ENCODE results near the gene TCEA3. TPM values are rescaled to one million over a fixed set of nuclear protein-coding genes. Genes with fewer than 3 reads are reported as not detected.

The TCEA3 gene
- total and polyA plus RNA-seq, 2 of the 4 experiments (the other 2 are of a cell fraction): 3.0 to 6.3 TPM

DNA sequence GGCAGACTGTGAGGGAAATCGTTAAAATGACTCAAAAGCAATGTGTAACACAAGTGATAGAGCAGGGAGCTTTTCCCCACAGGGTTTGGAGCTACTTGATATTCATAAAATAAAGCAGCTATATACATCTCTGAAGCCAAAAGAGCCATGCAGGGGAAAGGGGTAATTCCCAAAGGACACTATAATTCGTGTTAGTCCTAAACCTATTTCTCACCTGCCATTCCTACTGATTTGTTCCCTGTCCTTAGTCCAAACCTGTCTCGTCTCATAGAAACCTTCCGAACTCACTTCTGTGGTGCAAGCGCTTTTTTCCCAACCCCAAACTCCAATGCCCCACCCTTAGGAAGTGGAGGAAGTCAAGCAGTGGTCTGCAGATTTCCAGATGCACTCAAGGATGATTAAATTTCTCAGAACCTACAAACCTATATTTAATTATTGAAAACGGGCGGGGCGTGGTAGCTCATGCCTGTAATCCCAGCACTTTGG is 79.5 kb downstream of the TCEA3 start:
- peak overlapping the region; percentile 82 to 96 for H4K8ac ChIP-seq (ENCODE audit: low read depth in 2 of 2, low read length in 2 of 2)
- dilution Hi-C loops (cut with HindIII; ENCODE audit: low sequenced_read_pairs, unreplicated experiment) (no loop called here), intact Hi-C loops (cut with micrococcal nuclease) (loop anchor here (1.0 to 5.0 kb wide), 4 partner anchors 23 to 187 kb away; partner anchors contain the start of genes ASAP3 and E2F2), in situ Hi-C loops (cut with MboI; ENCODE audit: low sequenced_read_pairs) (no loop called here)
- ChIA-PET CTCF (interaction anchor here (0.9 to 1.6 kb wide), 2 partner anchors 9 to 59 kb away, joined by 6 read pairs; no protein-coding TSS in a partner anchor), POLR2A (ENCODE audit: unreplicated experiment) (no interaction called here)
- H3K4ac ChIP-seq (ENCODE audit: low read depth, low read length): peak overlapping the region; percentile 95
- no peaks in the 10 kb centered on the region for H3K27me3 ChIP-seq (ENCODE audit: control insufficient read depth, insufficient read depth, low read length)
- peak overlapping the region; percentile 20 for H2AK9ac ChIP-seq (replicated peaks; ENCODE audit: low read depth, low read length, poor library complexity)
- no peak for ATAC-seq (ENCODE audit: low read depth)
- H3K4me3 ChIP-seq (ENCODE audit: insufficient read depth, low read depth, low read length): peak overlapping the region; percentile 54
- TF ChIP-seq SMC3 (IDR thresholded peaks at IDR 0.05; ENCODE audit: low read depth, low read length): no peak
- TF ChIP-seq CTCF (conservative IDR thresholded peaks at IDR 0.05; ENCODE audit: low read depth, low read length): no peak
- TF ChIP-seq RCOR1 (IDR thresholded peaks at IDR 0.05; ENCODE audit: insufficient replicate concordance, low read length): no peak
- TF ChIP-seq, protein P1, sequence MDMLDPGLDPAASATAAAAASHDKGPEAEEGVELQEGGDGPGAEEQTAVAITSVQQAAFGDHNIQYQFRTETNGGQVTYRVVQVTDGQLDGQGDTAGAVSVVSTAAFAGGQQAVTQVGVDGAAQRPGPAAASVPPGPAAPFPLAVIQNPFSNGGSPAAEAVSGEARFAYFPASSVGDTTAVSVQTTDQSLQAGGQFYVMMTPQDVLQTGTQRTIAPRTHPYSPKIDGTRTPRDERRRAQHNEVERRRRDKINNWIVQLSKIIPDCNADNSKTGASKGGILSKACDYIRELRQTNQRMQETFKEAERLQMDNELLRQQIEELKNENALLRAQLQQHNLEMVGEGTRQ (IDR thresholded peaks at IDR 0.05; ENCODE audit: low read depth, low read length): no peak
- TF ChIP-seq NFE2L2 (IDR thresholded peaks at IDR 0.05; ENCODE audit: low read depth, low read length): no peak
- TF ChIP-seq MAFK (IDR thresholded peaks at IDR 0.05; ENCODE audit: low read depth, low read length): no peak
- no peak for TF ChIP-seq BHLHE40 (IDR thresholded peaks at IDR 0.05; ENCODE audit: low read depth, low read length)
- TF ChIP-seq RAD21 (IDR thresholded peaks at IDR 0.05; ENCODE audit: low read length): no peak
- no peak for TF ChIP-seq MXI1 (IDR thresholded peaks at IDR 0.05; ENCODE audit: borderline replicate concordance, low read depth, low read length)
- no peak for TF ChIP-seq MAZ (IDR thresholded peaks at IDR 0.05; ENCODE audit: borderline replicate concordance, low read depth, low read length)
- TF ChIP-seq CHD1 (IDR thresholded peaks at IDR 0.05; ENCODE audit: low read depth, low read length): no peak
- no peak for TF ChIP-seq POLR2A (IDR thresholded peaks at IDR 0.05; ENCODE audit: low read depth, low read length)
- TF ChIP-seq, protein P2, sequence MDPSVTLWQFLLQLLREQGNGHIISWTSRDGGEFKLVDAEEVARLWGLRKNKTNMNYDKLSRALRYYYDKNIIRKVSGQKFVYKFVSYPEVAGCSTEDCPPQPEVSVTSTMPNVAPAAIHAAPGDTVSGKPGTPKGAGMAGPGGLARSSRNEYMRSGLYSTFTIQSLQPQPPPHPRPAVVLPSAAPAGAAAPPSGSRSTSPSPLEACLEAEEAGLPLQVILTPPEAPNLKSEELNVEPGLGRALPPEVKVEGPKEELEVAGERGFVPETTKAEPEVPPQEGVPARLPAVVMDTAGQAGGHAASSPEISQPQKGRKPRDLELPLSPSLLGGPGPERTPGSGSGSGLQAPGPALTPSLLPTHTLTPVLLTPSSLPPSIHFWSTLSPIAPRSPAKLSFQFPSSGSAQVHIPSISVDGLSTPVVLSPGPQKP (IDR thresholded peaks at IDR 0.05; ENCODE audit: borderline replicate concordance, low read depth, low read length): no peak
- no peak for TF ChIP-seq CEBPB (IDR thresholded peaks at IDR 0.05; ENCODE audit: low read depth, low read length)
- no peak for TF ChIP-seq FOS (IDR thresholded peaks at IDR 0.05; ENCODE audit: low read depth, low read length)
- no peak for TF ChIP-seq RFX5 (IDR thresholded peaks at IDR 0.05; ENCODE audit: low read depth, low read length)
- 50% methylated on average over 1 of the region's 8 CpGs; no CpG with 5 or more reads in 1 of the 2 experiments for WGBS, 2 experiments (ENCODE audit: extremely low coverage in 2 of 2, insufficient read length in 1 of 2)
- H2AK5ac ChIP-seq (ENCODE audit: low read depth, low read length): peak overlapping the region; percentile 82
- peak overlapping the region; percentile 88 for H2AFZ ChIP-seq (replicated peaks; ENCODE audit: low read length, poor library complexity)
- peak overlapping the region; percentile 98 for H3K9ac ChIP-seq (ENCODE audit: low read depth, low read length)
- peak overlapping the region; percentile 95 for H3K27ac ChIP-seq (ENCODE audit: insufficient read depth, low read length)
- BruUV-seq (replicated peaks): no TSS peak
- no peaks in the 10 kb centered on the region for H3K9me1 ChIP-seq (ENCODE audit: insufficient read depth, low read length)
- no peaks in the 10 kb centered on the region for H3K9me3 ChIP-seq (ENCODE audit: control insufficient read depth, insufficient read depth, low read length)
- peak overlapping the region; percentile 93 for H4K91ac ChIP-seq (ENCODE audit: insufficient read depth, low read depth, low read length)
- H3K23ac ChIP-seq (ENCODE audit: low read depth, low read length): peak overlapping the region; percentile 71
- H3K56ac ChIP-seq (ENCODE audit: extremely low read depth, insufficient read depth, low read length): peak overlapping the region; percentile 97
- peak overlapping the region; percentile 90 for H2BK5ac ChIP-seq (ENCODE audit: low read depth, low read length, poor library complexity, severe bottlenecking)
- no peaks in the 10 kb centered on the region for H3K79me1 ChIP-seq (ENCODE audit: low read depth in 1 of 2, low read length in 2 of 2)
- H4K20me1 ChIP-seq (ENCODE audit: insufficient read depth, low read length): peaks cover 32% of the 10 kb centered on the region
- peak overlapping the region; percentile 94 for H3K18ac ChIP-seq (ENCODE audit: low read depth, low read length)
- H3K4me1 ChIP-seq (ENCODE audit: control insufficient read depth, insufficient read depth, low read length): peaks cover 2% of the 10 kb centered on the region; the same call in 1 of the 2 replicates
- no peaks in the 10 kb centered on the region for H3K36me3 ChIP-seq (ENCODE audit: control insufficient read depth, insufficient read depth, low read length)
- H2BK120ac ChIP-seq (ENCODE audit: low read depth, low read length): peak overlapping the region; percentile 64
- H3K14ac ChIP-seq (replicated peaks; ENCODE audit: low read depth, low read length): peak overlapping the region; percentile 81
- DNase-seq: no peak
- peak overlapping the region; percentile 45; the same call in 2 of the 3 replicates for H2BK15ac ChIP-seq (ENCODE audit: low read depth, low read length)
- peak overlapping the region; percentile 89 for H4K5ac ChIP-seq (ENCODE audit: low read depth, low read length)
- H2BK20ac ChIP-seq (ENCODE audit: low read depth, low read length): peak overlapping the region; percentile 8; the same call in 1 of the 2 replicates
- peak overlapping the region; percentile 84 for H3K4me2 ChIP-seq (ENCODE audit: low read depth, low read length)

Data from IMR-90 (cell line).